K562 (cell line): ENCODE measurements around the gene NENF.

Experiments used
- BCLAF1 ChIP-seq, 2 experiments: fragments of 450-650 bp in 1 of 2; IDR thresholded peaks; 2 replicates each; pipeline ENCODE4 v1.6.1; 2011 to 2017; ENCODE audit warnings: low read depth in 2 of 2, antibody characterized with exemption in 1 of 2, borderline replicate concordance in 1 of 2, low read length in 1 of 2, mild to moderate bottlenecking in 1 of 2, mixed read lengths in 1 of 2; ENCODE audit not compliant: control insufficient read depth in 1 of 2
- EZH2 ChIP-seq: IDR thresholded peaks from 2 replicates; pipeline ENCODE4 v1.6.1; 2012; ENCODE audit warnings: low read depth, mild to moderate bottlenecking, inconsistent platforms, low read length, borderline replicate concordance
- FOXA1 ChIP-seq: fragments of 450-650 bp; IDR thresholded peaks from 2 replicates; pipeline ENCODE4 v1.6.1; 2016; ENCODE audit warnings: mild to moderate bottlenecking, borderline replicate concordance
- KLF13 ChIP-seq: fragments of 450-650 bp; IDR thresholded peaks from 2 replicates; pipeline ENCODE4 v1.6.1; 2016; ENCODE audit warnings: missing genetic modification characterization, low read depth, mild to moderate bottlenecking, missing compliant biosample characterization, moderate library complexity, borderline replicate concordance
- MAFF ChIP-seq: IDR thresholded peaks from 2 replicates; pipeline ENCODE4 v1.6.1; 2012; ENCODE audit warnings: low read length, improper control_type of control experiment
- MBD2 ChIP-seq: sonication (generic); IDR thresholded peaks from 2 replicates; pipeline ENCODE4 v1.6.1; 2016; ENCODE audit warnings: low read depth, borderline replicate concordance
- MYC ChIP-seq, 2 experiments: fragments of 250-450 bp in 1 of 2; sonication (Bioruptor Pico) in 1 of 2; IDR thresholded peaks; 2 replicates each; pipeline versions ENCODE4 v1.5.1 to v1.6.1; 2012 to 2021; ENCODE audit warnings: low read depth in 2 of 2, borderline replicate concordance in 1 of 2, improper control_type of control experiment in 1 of 2, low read length in 1 of 2, mild to moderate bottlenecking in 1 of 2, moderate library complexity in 1 of 2
- POLR2A ChIP-seq: fragments of 450-650 bp; conservative IDR thresholded peaks from 2 replicates; pipeline ENCODE4 v1.6.1; 2016
- SMAD1 ChIP-seq: fragments of 150-350 bp; IDR thresholded peaks from 2 replicates; pipeline ENCODE4 v1.6.1; 2014; ENCODE audit warnings: low read length, low read depth; ENCODE audit not compliant: partially characterized antibody
- USF2 ChIP-seq: sonication (generic); formaldehyde crosslinking; IDR thresholded peaks from 2 replicates; pipeline ENCODE4 v1.5.0; 2020; ENCODE audit warnings: missing genetic modification reagents
- ZNF445 ChIP-seq: fragments of 250-450 bp; sonication (Bioruptor Pico); IDR thresholded peaks from 2 replicates; pipeline ENCODE4 v1.4.0; 2020; ENCODE audit warnings: low read depth, mild to moderate bottlenecking, moderate library complexity
- TF ChIP-seq, protein P1 (sequence below), 3 experiments: IDR thresholded peaks in 2 of 3; conservative IDR thresholded peaks in 1 of 3; 2 replicates each; pipeline ENCODE4 v1.5.1; 2011 to 2012; ENCODE audit warnings: low read length in 3 of 3, mild to moderate bottlenecking in 3 of 3, control low read depth in 2 of 3, improper control_type of control experiment in 1 of 3, inconsistent platforms in 1 of 3, low read depth in 1 of 3, mixed read lengths in 1 of 3, moderate library complexity in 1 of 3; ENCODE audit not compliant: insufficient read depth in 2 of 3
- TF ChIP-seq, protein P2 (sequence below): fragments of 250-450 bp; sonication (Bioruptor Pico); IDR thresholded peaks from 2 replicates; pipeline ENCODE4 v1.4.0; 2020; ENCODE audit warnings: mild to moderate bottlenecking, moderate library complexity

DNA sequence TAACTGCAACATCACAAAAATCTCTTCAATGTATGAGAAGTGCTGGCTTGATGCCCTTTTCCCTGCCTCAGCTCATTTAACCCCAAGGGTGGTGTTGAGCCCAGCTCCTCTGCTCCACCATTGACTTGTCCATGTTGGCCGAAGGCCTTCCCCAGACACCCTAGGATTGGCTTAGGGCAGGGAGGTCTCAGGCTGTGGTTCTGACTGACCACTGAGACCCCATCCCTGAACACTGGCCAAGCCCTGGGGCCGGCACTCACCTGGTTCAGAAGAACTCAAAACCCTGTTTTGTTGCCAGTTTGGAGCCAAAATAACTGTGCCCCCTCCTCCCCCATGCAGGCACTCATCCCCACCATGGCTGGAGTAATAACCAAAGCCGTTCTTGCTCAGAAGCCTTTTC, 38.6 kb downstream of the NENF start:
- TF ChIP-seq MBD2: no peak
- TF ChIP-seq, protein P1, sequence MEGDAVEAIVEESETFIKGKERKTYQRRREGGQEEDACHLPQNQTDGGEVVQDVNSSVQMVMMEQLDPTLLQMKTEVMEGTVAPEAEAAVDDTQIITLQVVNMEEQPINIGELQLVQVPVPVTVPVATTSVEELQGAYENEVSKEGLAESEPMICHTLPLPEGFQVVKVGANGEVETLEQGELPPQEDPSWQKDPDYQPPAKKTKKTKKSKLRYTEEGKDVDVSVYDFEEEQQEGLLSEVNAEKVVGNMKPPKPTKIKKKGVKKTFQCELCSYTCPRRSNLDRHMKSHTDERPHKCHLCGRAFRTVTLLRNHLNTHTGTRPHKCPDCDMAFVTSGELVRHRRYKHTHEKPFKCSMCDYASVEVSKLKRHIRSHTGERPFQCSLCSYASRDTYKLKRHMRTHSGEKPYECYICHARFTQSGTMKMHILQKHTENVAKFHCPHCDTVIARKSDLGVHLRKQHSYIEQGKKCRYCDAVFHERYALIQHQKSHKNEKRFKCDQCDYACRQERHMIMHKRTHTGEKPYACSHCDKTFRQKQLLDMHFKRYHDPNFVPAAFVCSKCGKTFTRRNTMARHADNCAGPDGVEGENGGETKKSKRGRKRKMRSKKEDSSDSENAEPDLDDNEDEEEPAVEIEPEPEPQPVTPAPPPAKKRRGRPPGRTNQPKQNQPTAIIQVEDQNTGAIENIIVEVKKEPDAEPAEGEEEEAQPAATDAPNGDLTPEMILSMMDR (IDR thresholded peaks at IDR 0.05 in 2 of 3, conservative IDR thresholded peaks at IDR 0.05 in 1 of 3; ENCODE audit: insufficient read depth in 2 of 3, low read depth in 1 of 3, low read length in 3 of 3): no peak
- no peak for TF ChIP-seq POLR2A
- TF ChIP-seq FOXA1: no peak
- TF ChIP-seq, protein P2, sequence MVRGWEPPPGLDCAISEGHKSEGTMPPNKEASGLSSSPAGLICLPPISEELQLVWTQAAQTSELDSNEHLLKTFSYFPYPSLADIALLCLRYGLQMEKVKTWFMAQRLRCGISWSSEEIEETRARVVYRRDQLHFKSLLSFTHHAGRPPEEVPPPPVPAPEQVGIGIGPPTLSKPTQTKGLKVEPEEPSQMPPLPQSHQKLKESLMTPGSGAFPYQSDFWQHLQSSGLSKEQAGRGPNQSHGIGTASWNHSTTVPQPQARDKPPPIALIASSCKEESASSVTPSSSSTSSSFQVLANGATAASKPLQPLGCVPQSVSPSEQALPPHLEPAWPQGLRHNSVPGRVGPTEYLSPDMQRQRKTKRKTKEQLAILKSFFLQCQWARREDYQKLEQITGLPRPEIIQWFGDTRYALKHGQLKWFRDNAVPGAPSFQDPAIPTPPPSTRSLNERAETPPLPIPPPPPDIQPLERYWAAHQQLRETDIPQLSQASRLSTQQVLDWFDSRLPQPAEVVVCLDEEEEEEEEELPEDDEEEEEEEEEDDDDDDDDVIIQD: no peak
- TF ChIP-seq SMAD1: no peak
- TF ChIP-seq EZH2: no peak
- no peak for TF ChIP-seq MAFF
- no peak for TF ChIP-seq ZNF445
- no peak for TF ChIP-seq KLF13 (tag)
- TF ChIP-seq BCLAF1 (IDR thresholded peaks at IDR 0.05; ENCODE audit: borderline replicate concordance in 1 of 2, control insufficient read depth in 1 of 2, low read depth in 2 of 2, low read length in 1 of 2): no peak
- no peak for TF ChIP-seq MYC (IDR thresholded peaks at IDR 0.05; ENCODE audit: low read depth, low read length)
- TF ChIP-seq MYC (CRISPR knock-in tag; IDR thresholded peaks at IDR 0.05; ENCODE audit: borderline replicate concordance, low read depth): no peak
- TF ChIP-seq USF2: no peak
